Endothelial cell (in vitro differentiated cells): ENCODE results near the gene C1QL4. TPM values are rescaled to one million over a fixed set of nuclear protein-coding genes. Genes with fewer than 3 reads are reported as not detected.
"Not testable (repeated sequence)": the region's sequence is repeated elsewhere in the genome, so short reads cannot be mapped to it uniquely, and the experiment has no call there.

ENCODE experiments used
- DNase-seq: peaks from one replicate; pipeline ENCODE4 v3.0.0; 2021; ENCODE audit warnings: low spot score
- H3K27ac Mint-ChIP-seq: one replicate; pipeline ENCODE4 v1.8.0; 2021; ENCODE audit warnings: mixed read lengths, inconsistent platforms; ENCODE audit not compliant: unreplicated experiment
- H3K27me3 Mint-ChIP-seq: one replicate; pipeline ENCODE4 v1.8.0; 2021; ENCODE audit warnings: mild to moderate bottlenecking, moderate library complexity, mixed read lengths, inconsistent platforms; ENCODE audit not compliant: unreplicated experiment
- H3K36me3 Mint-ChIP-seq: one replicate; pipeline ENCODE4 v1.8.0; 2021; ENCODE audit warnings: mild to moderate bottlenecking, low read depth, mixed read lengths, inconsistent platforms; ENCODE audit not compliant: unreplicated experiment
- H3K4me1 Mint-ChIP-seq: one replicate; pipeline ENCODE4 v1.8.0; 2021; ENCODE audit warnings: mild to moderate bottlenecking, mixed read lengths, inconsistent platforms; ENCODE audit not compliant: unreplicated experiment
- H3K4me3 Mint-ChIP-seq: one replicate; pipeline ENCODE4 v1.8.0; 2021; ENCODE audit warnings: mild to moderate bottlenecking, mixed read lengths, inconsistent platforms; ENCODE audit not compliant: unreplicated experiment
- H3K9me3 Mint-ChIP-seq: one replicate; pipeline ENCODE4 v1.8.0; 2021; ENCODE audit warnings: mixed read lengths, inconsistent platforms; ENCODE audit not compliant: unreplicated experiment
- total RNA-seq: library from RNA; stranded (reverse); fragmentation: NEBNext Ultra II Directional; extraction: Animal tissue kit (Norgen Biotek cat#: 25700); gene quantifications from one replicate; pipeline ENCODE4 v1.2.1, GENCODE V29; 2021; ENCODE audit not compliant: unreplicated experiment
- TF ChIP-seq, protein P1 (sequence below): fragments of 200-600 bp; sonication (generic); IDR thresholded peaks from one replicate; pipeline ENCODE4 v1.5.0; 2021; ENCODE audit warnings: antibody characterized with exemption; ENCODE audit not compliant: unreplicated experiment

Gene C1QL4
- total RNA-seq, 1 donor from 2014 or later, result not detected

- Mint-ChIP-seq H3K27ac (no peak overlapping the region), H3K4me1 (peaks cover 6% of the 10 kb centered on the region), H3K27me3 (peaks cover 46% of the 10 kb centered on the region), H3K36me3 (peaks cover 9% of the 10 kb centered on the region), H3K9me3 (no peaks in the 10 kb centered on the region), H3K4me3 (peak overlapping the region; percentile 31)
- TF ChIP-seq, protein P1, sequence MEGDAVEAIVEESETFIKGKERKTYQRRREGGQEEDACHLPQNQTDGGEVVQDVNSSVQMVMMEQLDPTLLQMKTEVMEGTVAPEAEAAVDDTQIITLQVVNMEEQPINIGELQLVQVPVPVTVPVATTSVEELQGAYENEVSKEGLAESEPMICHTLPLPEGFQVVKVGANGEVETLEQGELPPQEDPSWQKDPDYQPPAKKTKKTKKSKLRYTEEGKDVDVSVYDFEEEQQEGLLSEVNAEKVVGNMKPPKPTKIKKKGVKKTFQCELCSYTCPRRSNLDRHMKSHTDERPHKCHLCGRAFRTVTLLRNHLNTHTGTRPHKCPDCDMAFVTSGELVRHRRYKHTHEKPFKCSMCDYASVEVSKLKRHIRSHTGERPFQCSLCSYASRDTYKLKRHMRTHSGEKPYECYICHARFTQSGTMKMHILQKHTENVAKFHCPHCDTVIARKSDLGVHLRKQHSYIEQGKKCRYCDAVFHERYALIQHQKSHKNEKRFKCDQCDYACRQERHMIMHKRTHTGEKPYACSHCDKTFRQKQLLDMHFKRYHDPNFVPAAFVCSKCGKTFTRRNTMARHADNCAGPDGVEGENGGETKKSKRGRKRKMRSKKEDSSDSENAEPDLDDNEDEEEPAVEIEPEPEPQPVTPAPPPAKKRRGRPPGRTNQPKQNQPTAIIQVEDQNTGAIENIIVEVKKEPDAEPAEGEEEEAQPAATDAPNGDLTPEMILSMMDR, result no peak
- no peak for DNase-seq
Observed at GRCh38 chr12:49334226-49334625, 2.8 kb downstream of the C1QL4 start.

DNA sequence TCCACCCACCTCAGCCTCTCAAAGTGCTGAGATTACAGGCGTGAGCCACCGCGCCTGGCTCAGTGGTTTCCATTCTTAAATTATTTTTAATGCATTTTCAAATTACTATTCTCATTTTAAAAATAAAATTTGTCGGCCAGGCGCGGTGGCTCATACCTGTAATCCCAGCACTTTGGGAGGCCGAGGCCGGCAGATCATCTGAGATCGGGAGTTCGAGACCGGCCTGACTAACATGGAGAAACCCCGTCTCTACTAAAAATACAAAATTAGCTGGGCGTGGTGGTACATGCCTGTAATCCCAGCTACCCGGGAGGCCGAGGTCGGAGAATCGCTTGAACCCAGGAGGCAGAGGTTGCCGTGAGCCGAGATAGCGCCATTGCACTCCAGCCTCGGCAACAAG lies 3.2 kb downstream of the C1QL4 start:
- not testable (repeated sequence) for H3K4me1 Mint-ChIP-seq, H3K9me3 Mint-ChIP-seq, H3K4me3 Mint-ChIP-seq, H3K27ac Mint-ChIP-seq, DNase-seq
- Mint-ChIP-seq H3K36me3 (peaks cover 12% of the 10 kb centered on the region), H3K27me3 (peaks cover 46% of the 10 kb centered on the region)

GRCh38 chr12:49332891-49333371 lies 4.1 kb downstream of the C1QL4 start:
- Mint-ChIP-seq H3K36me3 (peaks cover 12% of the 10 kb centered on the region), H3K9me3 (no peaks in the 10 kb centered on the region), H3K4me3 (peak overlapping the region; percentile 51), H3K27ac (peak overlapping the region; percentile 70), H3K27me3 (peaks cover 40% of the 10 kb centered on the region), H3K4me1 (peaks cover 6% of the 10 kb centered on the region)
- TF ChIP-seq, protein P1, result no peak
- DNase-seq, result no peak

DNA sequence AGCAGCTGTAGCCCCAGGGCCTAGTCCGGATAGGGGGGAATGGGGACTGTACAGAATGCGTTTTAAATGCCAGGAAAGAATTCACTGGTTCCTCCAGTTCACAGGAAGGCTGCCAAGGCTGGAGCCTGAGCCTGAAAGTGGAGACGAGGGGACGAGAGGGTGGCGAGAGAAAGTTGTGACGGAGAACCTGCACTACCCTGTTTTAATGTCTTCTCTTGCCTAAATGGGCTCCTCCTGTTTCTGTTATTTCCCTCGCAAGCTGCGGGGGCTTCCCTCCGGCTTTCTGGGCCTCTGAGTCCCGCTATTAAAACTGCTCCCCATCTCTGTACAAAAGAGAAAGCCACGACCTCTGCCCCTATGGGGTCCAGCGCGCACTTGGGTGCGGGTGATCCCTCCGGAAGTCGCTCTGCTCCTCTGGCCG lies 4.5 kb downstream of the C1QL4 start:
- Mint-ChIP-seq H3K4me3 (no peak overlapping the region), H3K9me3 (no peaks in the 10 kb centered on the region), H3K27ac (peak overlapping the region; percentile 70), H3K4me1 (peaks cover 2% of the 10 kb centered on the region), H3K27me3 (peaks cover 38% of the 10 kb centered on the region), H3K36me3 (peaks cover 12% of the 10 kb centered on the region)
- DNase-seq, result no peak
- TF ChIP-seq, protein P1, result no peak

DNA sequence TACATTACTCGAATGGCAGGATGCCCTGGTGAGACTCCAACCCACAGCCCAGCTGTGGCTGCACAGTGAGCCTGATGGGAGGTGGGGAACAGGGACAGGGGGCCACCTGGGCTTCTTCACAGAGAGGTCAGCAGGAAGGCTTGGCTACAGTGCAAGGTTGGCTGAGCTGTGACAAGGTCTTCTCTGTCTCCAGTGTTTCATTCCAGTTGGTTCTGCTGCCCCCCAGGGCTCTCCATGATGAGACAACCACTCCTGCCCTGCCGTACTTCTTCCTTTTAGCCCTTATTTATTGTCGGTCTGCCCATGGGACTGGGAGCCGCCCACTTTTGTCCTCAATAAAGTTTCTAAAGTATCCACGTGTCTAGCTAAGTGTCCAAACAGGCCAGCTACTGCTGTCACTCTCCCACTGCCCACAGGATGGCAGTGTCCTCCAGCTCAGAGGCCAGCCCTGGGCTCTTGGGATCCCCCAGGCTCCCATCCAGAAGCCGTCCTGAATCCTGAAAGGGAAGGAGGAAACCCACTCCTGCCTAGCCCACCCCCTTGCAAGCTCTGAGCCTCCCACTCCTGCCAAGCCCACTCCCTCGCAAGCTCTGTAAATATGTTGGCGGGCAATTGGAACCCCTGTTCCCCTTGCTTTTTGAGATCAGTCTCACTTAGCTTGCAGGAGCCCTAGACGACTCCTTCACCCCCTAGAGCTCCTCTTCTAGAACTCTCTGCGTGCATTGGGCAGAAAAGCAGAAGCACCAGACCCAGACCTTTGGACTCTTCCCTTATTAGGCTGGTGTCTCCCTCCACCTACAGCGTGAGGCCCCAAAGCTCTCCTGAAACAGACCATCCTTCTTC lies 5.4 kb downstream of the C1QL4 start:
- TF ChIP-seq, protein P1, result no peak
- DNase-seq, result peak; percentile 79
- H3K36me3 Mint-ChIP-seq, result peaks cover 12% of the 10 kb centered on the region
- no peaks in the 10 kb centered on the region for H3K4me1 Mint-ChIP-seq
- peaks cover 34% of the 10 kb centered on the region for H3K27me3 Mint-ChIP-seq
- no peaks in the 10 kb centered on the region for H3K9me3 Mint-ChIP-seq
- H3K4me3 Mint-ChIP-seq, result no peak overlapping the region
- H3K27ac Mint-ChIP-seq, result no peak overlapping the region
